Heart left ventricle (tissue), 16 donors: ENCODE results near the gene VWA3B. TPM values are rescaled to one million over a fixed set of nuclear protein-coding genes. Genes with fewer than 3 reads are reported as not detected.
"Not testable (repeated sequence)": the region's sequence is repeated elsewhere in the genome, so short reads cannot be mapped to it uniquely, and the experiment has no call there.

Source experiments
- ATAC-seq, 4 donors: fragments of 200-7000 bp; cut with Tn5 transposase; one replicate each; pipeline ENCODE4 v1.9.1; 2020 to 2022; ENCODE audit warnings: moderate library complexity in 4 of 4, mild to moderate bottlenecking in 3 of 4, moderate number of reproducible peaks in 1 of 4
- DNase-seq, 5 donors: peaks; one replicate each; pipeline ENCODE4 v3.0.0-alpha.2; 2020
- H3K27ac ChIP-seq, 12 donors: fragments of 200-600 bp; sonication (generic) in 4 of 12; one replicate each; pipeline versions ENCODE4 v1.5.0 to v1.8.0; 2016 to 2022; ENCODE audit warnings: mild to moderate bottlenecking in 2 of 12
- H3K27me3 ChIP-seq, 9 donors: fragments of 200-600 bp; sonication (generic) in 2 of 9; one replicate each; pipeline versions ENCODE4 v1.5.1 to v1.8.0; 2016 to 2022; ENCODE audit warnings: mild to moderate bottlenecking in 3 of 9
- H3K36me3 ChIP-seq, 9 donors: fragments of 200-600 bp; sonication (generic) in 2 of 9; one replicate each; pipeline versions ENCODE4 v1.5.0 to v1.8.0; 2018 to 2022; ENCODE audit warnings: mild to moderate bottlenecking in 2 of 9
- H3K4me1 ChIP-seq, 12 donors: fragments of 200-600 bp; sonication (generic) in 4 of 12; one replicate each; pipeline versions ENCODE4 v1.5.0 to v1.8.0; 2016 to 2022; ENCODE audit warnings: mild to moderate bottlenecking in 3 of 12
- H3K4me3 ChIP-seq, 12 donors: fragments of 200-600 bp; sonication (generic) in 4 of 12; one replicate each; pipeline versions ENCODE4 v1.5.0 to v1.8.0; 2017 to 2022; ENCODE audit warnings: mild to moderate bottlenecking in 9 of 12, moderate library complexity in 4 of 12
- H3K9me3 ChIP-seq, 12 donors: fragments of 200-600 bp; sonication (generic) in 4 of 12; one replicate each; pipeline versions ENCODE4 v1.5.0 to v1.8.0; 2016 to 2022; ENCODE audit warnings: mild to moderate bottlenecking in 1 of 12
- CTCF ChIP-seq, 12 donors: fragments of 200-600 bp; sonication (generic) in 4 of 12; IDR thresholded peaks; one replicate each; pipeline versions ENCODE4 v1.5.0 to v1.8.0; 2018 to 2022; ENCODE audit warnings: antibody characterized with exemption in 12 of 12, mild to moderate bottlenecking in 5 of 12
- POLR2A ChIP-seq, 2 donors: fragments of 450-650 bp; IDR thresholded peaks; one replicate each; pipeline ENCODE4 v1.6.1; 2017; ENCODE audit warnings: antibody characterized with exemption in 2 of 2, mild to moderate bottlenecking in 2 of 2, moderate library complexity in 2 of 2
- WGBS, 4 donors: extraction: QIAGEN DNeasy Blood & Tissue Kit in 2 of 4; methylation state at CpG; one replicate each; pipeline versions ENCODE4 v1.1.5 to v1.1.7; 2013 to 2018; 5-methylcytosine and 5-hydroxymethylcytosine counted together
- intact Hi-C, 10 donors: fragments of 100-400 bp; cut with DNase I; formaldehyde crosslinking; loops; one replicate each; pipeline versions ENCODE4 v1.11.1 to v1.14.2; 2022
- polyA plus RNA-seq, 2 donors: library from polyadenylated mRNA; stranded (reverse); fragments of 200-250 nt; gene quantifications; one replicate each; pipeline ENCODE4 v1.2.3, GENCODE V29; 2013
- total RNA-seq, 9 donors: library from RNA; depleted of rRNA in 2 of 9; stranded (reverse); fragments of >200 nt in 2 of 9; fragmentation: NEBNext Ultra II Directional in 3 of 9; extraction: Animal tissue kit (Norgen Biotek cat#: 25700) in 3 of 9; gene quantifications; one replicate each; pipeline versions ENCODE4 v1.1.0 to v1.2.4, GENCODE V29; 2016 to 2023
- donor health status: ischemic (EF 13 %, LVEDD 7.1; RV severe dilation, severe dysfunction).
- donor health status: healthy with polysubstance abuse.
- donor health status: DM: no; HTN: yes; CAD: no.
- donor health status: DM: no; HTN: no; CAD: no.
- donor health status: ischemic (EF 25% LVEDD 6.9; RV normal size, moderate dysfunction).
- donor health status: ischemic (EF 25% LVEDD 5.7; RV mildly dilated, moderate dysfunction).
- donor health status: healthy.
- donor health status: DM: yes; HTN: yes; CAD: no.
- donor health status: ischemic (EF 35%, LVEDD 5.7; RV mildly dilated, moderate dysfunction).
- donor health status: nonischemic (EF 11% LVEDD 7.7; RV severe dilation, severe dysfunction).
- donor health status: DM: yes; HTN: yes; CAD: no.
- donor health status: PGD.
- donor health status: ischemic (EF 29% LVEDD 5.4; RV normal size, mild dysfunction).
- donor health status: nonischemic (EF 23%, LVEDD 6.1; RV moderate dilation, normal function).

Gene VWA3B
- total and polyA plus RNA-seq, 11 donors, result 0.11 to 0.61 (median 0.24) TPM; not detected in 1

GRCh38 chr2:98315957-98316356 is 229.0 kb downstream of the VWA3B start:
- no peak for DNase-seq
- Histone ChIP-seq H3K4me1 (no peaks in the 10 kb centered on the region), H3K27ac (no peak overlapping the region), H3K9me3 (peaks cover 0 to 18% (median 5%) of the 10 kb centered on the region in 12 donors), H3K36me3 (no peaks in the 10 kb centered on the region), H3K27me3 (peaks cover 0 to 7% (median 0%) of the 10 kb centered on the region in 9 donors), H3K4me3 (no peak overlapping the region)
- TF ChIP-seq POLR2A (IDR thresholded peaks at IDR 0.05) (no peak), CTCF (IDR thresholded peaks at IDR 0.05) (no peak)
- 88 to 95% (median 92%) methylated on average over 2 of the region's 2 CpGs for WGBS, 4 donors
- no peak for ATAC-seq
- intact Hi-C loops, result no loop called here

GRCh38 chr2:98317214-98317613 is 230.2 kb downstream of the VWA3B start:
- Histone ChIP-seq H3K36me3 (no peaks in the 10 kb centered on the region), H3K27me3 (peaks cover 0 to 4% (median 0%) of the 10 kb centered on the region in 9 donors), H3K27ac (no peak overlapping the region), H3K4me3 (no peak overlapping the region), H3K4me1 (no peaks in the 10 kb centered on the region), H3K9me3 (peaks cover 0 to 23% (median 7%) of the 10 kb centered on the region in 12 donors)
- DNase-seq (no peak), ATAC-seq (no peak)
- TF ChIP-seq POLR2A (IDR thresholded peaks at IDR 0.05) (no peak), CTCF (IDR thresholded peaks at IDR 0.05) (no peak)
- intact Hi-C loops, result no loop called here
- 25 to 42% (median 30%) methylated on average over 3 of the region's 3 CpGs for WGBS, 4 donors

- H3K4me1 ChIP-seq, H3K27me3 ChIP-seq, H3K36me3 ChIP-seq, H3K4me3 ChIP-seq, H3K27ac ChIP-seq, DNase-seq, intact Hi-C loops, ATAC-seq: not testable (repeated sequence)
- peaks cover 0 to 34% (median 7%) of the 10 kb centered on the region in 12 donors for H3K9me3 ChIP-seq
- WGBS, 4 donors, result 89 to 95% (median 90%) methylated on average over 3 of the region's 3 CpGs
These were observed 233.2 kb downstream of the VWA3B start for GRCh38 chr2:98320171-98320570.

GRCh38 chr2:98324181-98324580 is 237.2 kb downstream of the VWA3B start:
- DNase-seq (no peak), ATAC-seq (no peak)
- no peaks in the 10 kb centered on the region for H3K36me3 ChIP-seq
- no peaks in the 10 kb centered on the region for H3K4me1 ChIP-seq
- H3K27me3 ChIP-seq, result no peaks in the 10 kb centered on the region
- peaks cover 0 to 41% (median 10%) of the 10 kb centered on the region in 12 donors for H3K9me3 ChIP-seq
- WGBS, 4 donors, result 70 to 75% (median 72%) methylated on average over 2 of the region's 2 CpGs
- no peak for TF ChIP-seq POLR2A (IDR thresholded peaks at IDR 0.05)
- TF ChIP-seq CTCF (IDR thresholded peaks at IDR 0.05), result no peak
- intact Hi-C loops, result no loop called here
- no peak overlapping the region for H3K27ac ChIP-seq
- H3K4me3 ChIP-seq, result no peak overlapping the region

- no peaks in the 10 kb centered on the region for H3K36me3 ChIP-seq
These were observed 240.8 kb downstream of the VWA3B start for GRCh38 chr2:98327776-98328175.

More at GRCh38 chr2:98327776-98328175, 240.8 kb downstream of the VWA3B start:
- Histone ChIP-seq H3K9me3 (peaks cover 0 to 22% (median 0%) of the 10 kb centered on the region in 12 donors), H3K4me1 (no peaks in the 10 kb centered on the region), H3K4me3 (no peak overlapping the region), H3K27ac (no peak overlapping the region), H3K27me3 (no peaks in the 10 kb centered on the region)
- intact Hi-C loops, result no loop called here
- 94 to 96% (median 94%) methylated on average over 4 of the region's 4 CpGs for WGBS, 4 donors
- TF ChIP-seq POLR2A (IDR thresholded peaks at IDR 0.05), result no peak
- TF ChIP-seq CTCF (IDR thresholded peaks at IDR 0.05), result no peak
- ATAC-seq, result no peak
- DNase-seq, result no peak
